Hepatocyte (in vitro differentiated cells): ENCODE results near the gene MEF2C.

Experiments used
- EZH2 ChIP-seq: fragments of 200-600 bp; sonication (generic); IDR thresholded peaks from 2 replicates; pipeline ENCODE4 v1.6.1; 2016; ENCODE audit warnings: antibody characterized with exemption, mild to moderate bottlenecking, borderline replicate concordance
- EZH2phosphoT487 ChIP-seq: fragments of 200-600 bp; sonication (generic); IDR thresholded peaks from one replicate; pipeline ENCODE4 v1.6.1; 2018; ENCODE audit warnings: antibody characterized with exemption, mild to moderate bottlenecking, low read depth, moderate library complexity; ENCODE audit not compliant: unreplicated experiment, severe bottlenecking
- TF ChIP-seq, protein P1 (sequence below): fragments of 200-600 bp; sonication (generic); IDR thresholded peaks from 2 replicates; pipeline ENCODE4 v1.5.1; 2016; ENCODE audit warnings: antibody characterized with exemption, mild to moderate bottlenecking; ENCODE audit not compliant: poor library complexity

DNA sequence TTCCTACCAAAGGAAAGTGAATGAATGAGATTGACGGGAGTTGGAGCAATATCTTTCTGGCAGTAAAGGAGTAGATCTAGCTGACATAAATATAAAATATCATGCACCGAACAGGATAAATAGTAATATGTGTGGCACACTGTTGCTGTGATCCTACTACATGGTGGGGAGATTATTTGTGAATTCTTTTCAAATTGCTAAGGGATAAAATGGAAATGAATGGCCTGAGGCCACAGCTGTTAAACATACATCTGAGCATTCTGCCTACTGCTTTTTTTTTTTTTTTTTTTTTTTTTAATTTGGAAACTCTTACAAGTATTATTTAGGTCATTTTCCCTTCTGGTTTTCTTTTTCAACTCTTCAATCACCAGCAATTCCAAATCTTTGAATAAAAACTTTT, 66.8 kb downstream of the MEF2C start:
- TF ChIP-seq, protein P1, sequence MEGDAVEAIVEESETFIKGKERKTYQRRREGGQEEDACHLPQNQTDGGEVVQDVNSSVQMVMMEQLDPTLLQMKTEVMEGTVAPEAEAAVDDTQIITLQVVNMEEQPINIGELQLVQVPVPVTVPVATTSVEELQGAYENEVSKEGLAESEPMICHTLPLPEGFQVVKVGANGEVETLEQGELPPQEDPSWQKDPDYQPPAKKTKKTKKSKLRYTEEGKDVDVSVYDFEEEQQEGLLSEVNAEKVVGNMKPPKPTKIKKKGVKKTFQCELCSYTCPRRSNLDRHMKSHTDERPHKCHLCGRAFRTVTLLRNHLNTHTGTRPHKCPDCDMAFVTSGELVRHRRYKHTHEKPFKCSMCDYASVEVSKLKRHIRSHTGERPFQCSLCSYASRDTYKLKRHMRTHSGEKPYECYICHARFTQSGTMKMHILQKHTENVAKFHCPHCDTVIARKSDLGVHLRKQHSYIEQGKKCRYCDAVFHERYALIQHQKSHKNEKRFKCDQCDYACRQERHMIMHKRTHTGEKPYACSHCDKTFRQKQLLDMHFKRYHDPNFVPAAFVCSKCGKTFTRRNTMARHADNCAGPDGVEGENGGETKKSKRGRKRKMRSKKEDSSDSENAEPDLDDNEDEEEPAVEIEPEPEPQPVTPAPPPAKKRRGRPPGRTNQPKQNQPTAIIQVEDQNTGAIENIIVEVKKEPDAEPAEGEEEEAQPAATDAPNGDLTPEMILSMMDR: no peak
- TF ChIP-seq EZH2 (no peak), EZH2phosphoT487 (no peak)
